Nephron (organoid): Measurements from ENCODE around the gene GALNT13.

Source experiments
- H3K27ac Mint-ChIP-seq, 3 experiments: 2 replicates each; pipeline ENCODE4 v1.8.0; 2020; ENCODE audit warnings: mixed read lengths in 3 of 3, mild to moderate bottlenecking in 2 of 3, moderate library complexity in 1 of 3
- H3K27me3 Mint-ChIP-seq: 2 replicates; pipeline ENCODE4 v1.8.0; 2021; ENCODE audit warnings: low read depth, mild to moderate bottlenecking, moderate library complexity, mixed read lengths
- H3K36me3 Mint-ChIP-seq: 2 replicates; pipeline ENCODE4 v1.8.0; 2020; ENCODE audit warnings: low read depth, mixed read lengths
- H3K4me1 Mint-ChIP-seq: 2 replicates; pipeline ENCODE4 v1.8.0; 2020; ENCODE audit warnings: mixed read lengths
- H3K4me3 Mint-ChIP-seq, 3 experiments: 2 replicates each; pipeline ENCODE4 v1.8.0; 2020; ENCODE audit warnings: mild to moderate bottlenecking in 3 of 3, mixed read lengths in 3 of 3, moderate library complexity in 2 of 3
- H3K9me3 Mint-ChIP-seq: 2 replicates; pipeline ENCODE4 v1.8.0; 2020; ENCODE audit warnings: mixed read lengths
- TF ChIP-seq, protein P1 (sequence below), 3 experiments: fragments of 200-600 bp; sonication (generic); IDR thresholded peaks; one replicate each; pipeline ENCODE4 v1.5.0; 2021; ENCODE audit warnings: antibody characterized with exemption in 3 of 3; ENCODE audit not compliant: unreplicated experiment in 3 of 3

The GALNT13 gene

DNA sequence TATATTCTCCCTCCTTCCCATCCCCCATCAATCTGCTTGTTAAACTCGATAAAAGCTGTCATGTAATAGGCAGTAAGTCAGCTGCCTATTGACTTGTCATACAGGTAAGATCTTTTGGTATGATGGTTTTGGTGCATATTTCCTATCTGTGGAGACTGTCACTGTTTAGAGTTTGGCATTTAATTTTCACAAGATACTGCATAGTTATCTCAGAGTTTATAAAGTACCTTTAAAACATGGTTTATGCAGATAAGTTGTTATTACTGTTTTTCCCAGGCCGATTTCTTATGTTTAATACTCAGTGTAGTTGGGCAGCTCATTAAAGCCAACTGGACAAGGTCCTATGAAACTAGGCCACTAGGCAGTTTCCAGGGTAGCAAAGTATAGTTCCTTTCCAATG, 222.1 kb downstream of the GALNT13 start:
- Mint-ChIP-seq H3K4me3 (no peak overlapping the region), H3K4me1 (no peaks in the 10 kb centered on the region), H3K36me3 (no peaks in the 10 kb centered on the region), H3K27me3 (no peaks in the 10 kb centered on the region), H3K27ac (no peak overlapping the region), H3K9me3 (no peaks in the 10 kb centered on the region)
- TF ChIP-seq, protein P1, sequence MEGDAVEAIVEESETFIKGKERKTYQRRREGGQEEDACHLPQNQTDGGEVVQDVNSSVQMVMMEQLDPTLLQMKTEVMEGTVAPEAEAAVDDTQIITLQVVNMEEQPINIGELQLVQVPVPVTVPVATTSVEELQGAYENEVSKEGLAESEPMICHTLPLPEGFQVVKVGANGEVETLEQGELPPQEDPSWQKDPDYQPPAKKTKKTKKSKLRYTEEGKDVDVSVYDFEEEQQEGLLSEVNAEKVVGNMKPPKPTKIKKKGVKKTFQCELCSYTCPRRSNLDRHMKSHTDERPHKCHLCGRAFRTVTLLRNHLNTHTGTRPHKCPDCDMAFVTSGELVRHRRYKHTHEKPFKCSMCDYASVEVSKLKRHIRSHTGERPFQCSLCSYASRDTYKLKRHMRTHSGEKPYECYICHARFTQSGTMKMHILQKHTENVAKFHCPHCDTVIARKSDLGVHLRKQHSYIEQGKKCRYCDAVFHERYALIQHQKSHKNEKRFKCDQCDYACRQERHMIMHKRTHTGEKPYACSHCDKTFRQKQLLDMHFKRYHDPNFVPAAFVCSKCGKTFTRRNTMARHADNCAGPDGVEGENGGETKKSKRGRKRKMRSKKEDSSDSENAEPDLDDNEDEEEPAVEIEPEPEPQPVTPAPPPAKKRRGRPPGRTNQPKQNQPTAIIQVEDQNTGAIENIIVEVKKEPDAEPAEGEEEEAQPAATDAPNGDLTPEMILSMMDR (IDR thresholded peaks at IDR 0.05; ENCODE audit: unreplicated experiment in 3 of 3), result no peak

DNA sequence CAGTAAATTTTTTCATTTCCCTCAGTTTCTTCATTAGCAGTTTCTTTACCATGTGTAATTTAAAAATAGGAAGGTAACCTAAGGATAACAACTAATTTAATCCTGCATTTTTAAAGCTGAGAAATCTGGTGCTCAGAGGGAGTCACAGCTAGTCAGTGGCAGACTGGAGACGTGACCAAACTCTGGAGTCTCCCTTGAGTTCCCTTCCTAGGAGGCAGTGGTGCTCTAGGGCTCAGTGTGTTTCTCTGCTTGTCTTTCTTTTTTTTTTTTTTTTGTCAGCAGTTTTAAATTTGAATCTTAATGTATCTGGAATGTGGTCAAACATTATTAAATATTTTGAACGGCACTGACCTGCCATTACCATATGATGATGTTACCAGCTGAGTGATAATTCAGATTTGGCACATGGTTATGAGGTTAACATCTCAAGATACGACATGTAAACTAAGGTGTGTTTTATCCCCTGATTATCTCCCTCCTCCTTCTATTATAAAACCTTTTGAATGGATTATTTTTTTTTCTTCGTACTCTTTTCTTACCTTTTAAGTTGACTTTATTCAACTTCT, 226.2 kb downstream of the GALNT13 start:
- Mint-ChIP-seq H3K4me1 (no peaks in the 10 kb centered on the region), H3K27me3 (no peaks in the 10 kb centered on the region), H3K36me3 (no peaks in the 10 kb centered on the region), H3K27ac (no peak overlapping the region), H3K4me3 (no peak overlapping the region), H3K9me3 (no peaks in the 10 kb centered on the region)
- TF ChIP-seq, protein P1 (IDR thresholded peaks at IDR 0.05; ENCODE audit: unreplicated experiment in 3 of 3), result no peak

DNA sequence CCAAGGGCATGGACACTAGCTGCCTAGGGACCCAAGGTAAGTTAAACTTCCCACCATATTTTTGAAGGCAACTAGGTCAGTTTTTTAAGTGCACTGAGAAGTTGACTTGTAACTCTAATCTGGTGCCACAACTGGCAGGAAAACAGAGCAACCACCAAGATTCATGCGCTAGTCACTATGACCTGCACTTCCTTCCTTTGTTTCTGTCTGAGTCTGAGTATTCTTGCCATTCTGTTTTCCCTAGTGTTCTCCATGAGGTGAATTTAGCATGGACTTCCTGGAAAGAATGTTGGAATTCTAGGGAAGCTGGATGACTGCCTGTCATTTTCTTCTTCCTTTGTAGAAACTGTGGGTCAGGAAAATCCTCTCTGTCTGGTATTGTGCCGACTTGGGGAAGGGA, 249.0 kb downstream of the GALNT13 start:
- TF ChIP-seq, protein P1 (IDR thresholded peaks at IDR 0.05; ENCODE audit: unreplicated experiment in 3 of 3), result no peak
- peaks cover 1% of the 10 kb centered on the region for H3K36me3 Mint-ChIP-seq
- H3K27ac Mint-ChIP-seq, result no peak overlapping the region
- no peak overlapping the region for H3K4me3 Mint-ChIP-seq
- H3K4me1 Mint-ChIP-seq, result no peaks in the 10 kb centered on the region
- peaks cover 39% of the 10 kb centered on the region for H3K9me3 Mint-ChIP-seq
- no peaks in the 10 kb centered on the region for H3K27me3 Mint-ChIP-seq

DNA sequence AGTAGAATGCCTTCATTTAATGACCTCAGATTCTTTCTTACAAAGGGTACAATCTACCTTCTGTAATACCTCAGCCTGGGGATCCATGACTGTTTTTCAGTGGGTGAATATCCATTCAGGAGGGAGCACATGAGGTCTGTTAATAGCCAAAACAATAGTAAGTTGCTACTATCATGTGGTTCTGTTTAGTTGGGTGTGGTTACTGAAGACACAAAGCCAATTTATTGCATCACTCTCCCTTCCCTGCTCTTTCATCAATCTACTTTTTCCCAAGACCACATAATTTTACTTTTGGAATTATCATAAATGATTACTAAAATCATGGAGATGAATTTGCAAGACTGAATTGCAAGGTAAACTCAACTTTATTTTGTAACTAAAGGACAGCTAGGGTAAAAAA, 254.2 kb downstream of the GALNT13 start:
- peaks cover 5% of the 10 kb centered on the region for H3K9me3 Mint-ChIP-seq
- H3K36me3 Mint-ChIP-seq, result no peaks in the 10 kb centered on the region
- TF ChIP-seq, protein P1 (IDR thresholded peaks at IDR 0.05; ENCODE audit: unreplicated experiment in 3 of 3), result no peak
- no peaks in the 10 kb centered on the region for H3K4me1 Mint-ChIP-seq
- no peak overlapping the region for H3K4me3 Mint-ChIP-seq
- H3K27ac Mint-ChIP-seq, result no peak overlapping the region
- no peaks in the 10 kb centered on the region for H3K27me3 Mint-ChIP-seq

DNA sequence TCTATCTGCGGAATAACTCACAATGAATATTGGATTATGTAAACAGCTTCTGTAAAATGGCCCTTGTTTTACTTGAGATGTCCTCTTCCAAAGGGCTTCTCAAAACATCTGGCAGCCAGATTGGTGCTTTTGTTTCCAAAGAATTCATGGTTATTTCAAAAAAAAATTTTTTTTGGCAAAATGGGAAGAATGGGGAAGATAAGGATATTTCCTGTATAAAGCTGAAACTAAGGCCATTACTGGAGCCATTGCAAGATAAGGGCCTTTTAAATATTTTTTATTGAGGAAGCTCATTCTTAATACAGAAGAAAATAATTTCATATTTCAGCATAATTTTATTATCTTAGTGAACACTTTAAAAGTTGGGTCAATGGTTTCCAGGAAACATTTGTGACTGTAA, 259.1 kb downstream of the GALNT13 start:
- Mint-ChIP-seq H3K9me3 (no peaks in the 10 kb centered on the region), H3K4me1 (no peaks in the 10 kb centered on the region), H3K27me3 (no peaks in the 10 kb centered on the region), H3K27ac (no peak overlapping the region), H3K36me3 (no peaks in the 10 kb centered on the region), H3K4me3 (no peak overlapping the region)
- TF ChIP-seq, protein P1 (IDR thresholded peaks at IDR 0.05; ENCODE audit: unreplicated experiment in 3 of 3), result no peak

DNA sequence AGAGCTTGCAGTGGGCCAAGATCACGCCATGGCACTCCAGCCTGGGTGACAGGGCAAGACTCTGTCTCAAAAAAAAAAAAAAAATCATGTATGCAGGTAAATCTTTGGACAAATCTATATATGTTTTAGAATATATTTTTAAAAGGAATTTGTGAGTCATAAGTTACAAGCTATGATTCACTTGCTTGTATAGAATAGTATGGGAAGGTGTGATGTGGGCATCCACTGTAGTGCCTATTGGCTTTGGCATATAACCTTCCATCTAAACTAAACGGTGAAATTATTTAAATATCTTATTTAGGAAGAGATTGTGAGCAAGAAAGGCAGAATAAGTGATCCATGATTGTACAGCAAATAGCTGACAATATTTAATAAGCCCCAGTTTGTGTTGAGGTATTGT, 261.1 kb downstream of the GALNT13 start:
- Mint-ChIP-seq H3K27ac (no peak overlapping the region), H3K27me3 (no peaks in the 10 kb centered on the region), H3K36me3 (no peaks in the 10 kb centered on the region), H3K4me1 (no peaks in the 10 kb centered on the region), H3K4me3 (no peak overlapping the region), H3K9me3 (no peaks in the 10 kb centered on the region)
- TF ChIP-seq, protein P1 (IDR thresholded peaks at IDR 0.05; ENCODE audit: unreplicated experiment in 3 of 3), result no peak
